SIG-M5 treated with dmso at 0.1 percent for 504 hours (cell line): ENCODE results near the gene ADCY3.
A peak's percentile ranks its signal among the peaks of the same experiment; 100 is the strongest.

Experiments
- DNase-seq: peaks from one replicate; lab custom pipeline; 2025; ENCODE audit not compliant: unreplicated experiment; lab: John Stamatoyannopoulos, UW

ADCY3 gene

GRCh38 chr2:24920098-24920808 is at the start of gene ADCY3:
ADCY3 (minus strand) TSS chr2:24920237; CDS start chr2:24918987, 1,250 bp downstream.
- peak; percentile 28 for DNase-seq

GRCh38 chr2:24969784-24970183 is 49.7 kb upstream of the ADCY3 start:
- peak; percentile 6 for DNase-seq

- no peak for DNase-seq
Measured at GRCh38 chr2:24961903-24962302, 41.9 kb upstream of the ADCY3 start.

GRCh38 chr2:24959761-24960160 is 39.7 kb upstream of the ADCY3 start:
- no peak for DNase-seq

GRCh38 chr2:24958411-24958935 is 38.4 kb upstream of the ADCY3 start:
- DNase-seq: no peak

- no peak for DNase-seq
Measured at GRCh38 chr2:24957976-24958375, 37.9 kb upstream of the ADCY3 start.

GRCh38 chr2:24957221-24957620 is 37.2 kb upstream of the ADCY3 start:
- DNase-seq: no peak

- no peak for DNase-seq
Measured at GRCh38 chr2:24955921-24956320, 35.9 kb upstream of the ADCY3 start.

- DNase-seq: no peak
Measured at GRCh38 chr2:24955232-24955631, 35.2 kb upstream of the ADCY3 start.

GRCh38 chr2:24950102-24950501 is 30.1 kb upstream of the ADCY3 start:
- no peak for DNase-seq

- no peak for DNase-seq
Measured at GRCh38 chr2:24948506-24948905, 28.5 kb upstream of the ADCY3 start.

- no peak for DNase-seq
Measured at GRCh38 chr2:24947561-24948157, 27.6 kb upstream of the ADCY3 start.

GRCh38 chr2:24945907-24946306 is 25.9 kb upstream of the ADCY3 start:
- DNase-seq: no peak

GRCh38 chr2:24943427-24944053 is 23.5 kb upstream of the ADCY3 start:
- DNase-seq: no peak

- DNase-seq: no peak
Measured at GRCh38 chr2:24939353-24939752, 19.3 kb upstream of the ADCY3 start.

GRCh38 chr2:24937236-24937635 is 17.2 kb upstream of the ADCY3 start:
- DNase-seq: no peak

GRCh38 chr2:24935145-24935544 is 15.1 kb upstream of the ADCY3 start:
- no peak for DNase-seq

GRCh38 chr2:24932715-24933114 is 12.7 kb upstream of the ADCY3 start:
- no peak for DNase-seq

GRCh38 chr2:24930768-24931167 is 10.7 kb upstream of the ADCY3 start:
- no peak for DNase-seq

- DNase-seq: no peak
Measured at GRCh38 chr2:24929230-24929629, 9.2 kb upstream of the ADCY3 start.

GRCh38 chr2:24928036-24928435 is 8.0 kb upstream of the ADCY3 start:
- no peak for DNase-seq

- DNase-seq: no peak
Measured at GRCh38 chr2:24926602-24927252, 6.7 kb upstream of the ADCY3 start.
